Panc1 (cell line): Measurements from ENCODE around the gene RGP1. TPM values are rescaled to one million over a fixed set of nuclear protein-coding genes. Genes with fewer than 3 reads are reported as not detected.
A peak's percentile ranks its signal among the peaks of the same experiment; 100 is the strongest.

Experiments used
- ATAC-seq: fragments of 200-7000 bp; cut with Tn5 transposase; 2 replicates; pipeline ENCODE4 v1.9.1; 2020; ENCODE audit warnings: mild to moderate bottlenecking, moderate library complexity
- BruUV-seq: library from RNA; stranded (reverse); fragments of 400-500 nt; replicated peaks from 2 replicates; lab custom pipeline; 2021; lab: Mats Ljungman, UMichigan
- CTCF ChIA-PET: fragments of 300-600 bp; sonication (Branson Sonifier 250); formaldehyde crosslinking; loops from one replicate; lab custom pipeline; 2022; ENCODE audit warnings: antibody characterized with exemption; lab: Charles Lee
- POLR2A ChIA-PET: fragments of 300-600 bp; sonication (Branson Sonifier 250); formaldehyde crosslinking; loops from one replicate; lab custom pipeline; 2022; ENCODE audit warnings: antibody characterized with exemption; lab: Charles Lee
- DNase-seq: peaks from one replicate; pipeline ENCODE4 v3.0.0-alpha.2; 2010; ENCODE audit warnings: low read depth, low spot score
- H3K27ac ChIP-seq: 2 replicates; pipeline ENCODE4 v1.5.1; 2011; ENCODE audit warnings: mild to moderate bottlenecking, low read length, inconsistent platforms
- H3K27me3 ChIP-seq: fragments of 200-500 bp; sonication (Bioruptor generic); 2 replicates; pipeline ENCODE4 v1.6.0; 2014; ENCODE audit warnings: low read length, inconsistent platforms; ENCODE audit not compliant: control insufficient read depth, insufficient read depth
- H3K36me3 ChIP-seq: fragments of 200-500 bp; sonication (Bioruptor generic); 2 replicates; pipeline ENCODE4 v1.5.1; 2014; ENCODE audit warnings: inconsistent platforms, mild to moderate bottlenecking, low read length, moderate library complexity; ENCODE audit not compliant: control insufficient read depth, insufficient read depth
- H3K4me1 ChIP-seq: 2 replicates; pipeline ENCODE4 v1.5.1; 2011; ENCODE audit warnings: inconsistent platforms, mild to moderate bottlenecking, low read length, moderate library complexity; ENCODE audit not compliant: control insufficient read depth, insufficient read depth
- H3K4me3 ChIP-seq, 2 experiments: 2 replicates each; pipeline ENCODE4 v1.5.1; 2011 to 2012; ENCODE audit warnings: low read depth in 2 of 2, low read length in 2 of 2, mild to moderate bottlenecking in 2 of 2, inconsistent platforms in 1 of 2, moderate library complexity in 1 of 2
- H3K9me3 ChIP-seq: fragments of 200-500 bp; sonication (Bioruptor generic); 2 replicates; pipeline ENCODE4 v1.5.1; 2014; ENCODE audit warnings: low read depth, mild to moderate bottlenecking, inconsistent platforms, low read length, moderate library complexity; ENCODE audit not compliant: control insufficient read depth, insufficient read depth
- CTCF ChIP-seq: fragments of 450-650 bp; IDR thresholded peaks from 2 replicates; pipeline ENCODE4 v1.5.1; 2017; ENCODE audit warnings: mild to moderate bottlenecking
- POLR2AphosphoS5 ChIP-seq: IDR thresholded peaks from 2 replicates; pipeline ENCODE4 v1.6.1; 2012; ENCODE audit warnings: mild to moderate bottlenecking, low read depth, low read length, moderate library complexity
- REST ChIP-seq, 2 experiments: IDR thresholded peaks; 2 replicates each; pipeline ENCODE4 v1.6.1; 2011 to 2012; ENCODE audit warnings: low read depth in 2 of 2, control low read depth in 1 of 2, low read length in 1 of 2, mild to moderate bottlenecking in 1 of 2, moderate library complexity in 1 of 2; ENCODE audit not compliant: insufficient read depth in 1 of 2
- SIN3A ChIP-seq: IDR thresholded peaks from 2 replicates; pipeline ENCODE4 v1.6.1; 2012; ENCODE audit warnings: low read depth, mild to moderate bottlenecking, low read length, moderate library complexity, borderline replicate concordance; ENCODE audit not compliant: insufficient read depth
- TCF7L2 ChIP-seq: IDR thresholded peaks from 2 replicates; pipeline ENCODE4 v1.6.1; 2011; ENCODE audit warnings: mild to moderate bottlenecking, low read depth, low read length, inconsistent platforms
- in situ Hi-C: cut with HindIII; loops from 2 replicates; pipeline ENCODE4 v1.10.0; 2016; ENCODE audit warnings: low sequenced_read_pairs, low pct_unique_long_range_greater_than_20kb
- intact Hi-C: fragments of 100-400 bp; cut with micrococcal nuclease; formaldehyde crosslinking; loops from one replicate; pipeline ENCODE4 v1.10.0; 2022; ENCODE audit not compliant: unreplicated experiment
- total RNA-seq: library from RNA; stranded (reverse); gene quantifications from one replicate; pipeline ENCODE4 v1.2.1, GENCODE V29; 2021; ENCODE audit not compliant: unreplicated experiment

RGP1 gene
- total RNA-seq, 1 experiment from 2014 or later = 43.3 TPM

GRCh38 chr9:35771943-35772342 is 22.9 kb downstream of the RGP1 start:
- intact Hi-C loops = no loop called here
- ATAC-seq = no peak
- H3K4me1 ChIP-seq = peaks cover 8% of the 10 kb centered on the region
- H3K27me3 ChIP-seq = no peaks in the 10 kb centered on the region
- H3K9me3 ChIP-seq = no peaks in the 10 kb centered on the region
- no peak for TF ChIP-seq REST (IDR thresholded peaks at IDR 0.05; ENCODE audit: insufficient read depth in 1 of 2, low read depth in 2 of 2, low read length in 1 of 2)
- no peak for TF ChIP-seq SIN3A
- no peak for TF ChIP-seq CTCF
- no peak for TF ChIP-seq POLR2AphosphoS5
- no peak for TF ChIP-seq TCF7L2
- H3K4me3 ChIP-seq = no peak overlapping the region
- H3K27ac ChIP-seq = no peak overlapping the region
- CTCF ChIA-PET = no interaction called here
- POLR2A ChIA-PET = no interaction called here
- no peaks in the 10 kb centered on the region for H3K36me3 ChIP-seq
- in situ Hi-C loops = no loop called here
- BruUV-seq = no TSS peak
- no peak for DNase-seq

DNA sequence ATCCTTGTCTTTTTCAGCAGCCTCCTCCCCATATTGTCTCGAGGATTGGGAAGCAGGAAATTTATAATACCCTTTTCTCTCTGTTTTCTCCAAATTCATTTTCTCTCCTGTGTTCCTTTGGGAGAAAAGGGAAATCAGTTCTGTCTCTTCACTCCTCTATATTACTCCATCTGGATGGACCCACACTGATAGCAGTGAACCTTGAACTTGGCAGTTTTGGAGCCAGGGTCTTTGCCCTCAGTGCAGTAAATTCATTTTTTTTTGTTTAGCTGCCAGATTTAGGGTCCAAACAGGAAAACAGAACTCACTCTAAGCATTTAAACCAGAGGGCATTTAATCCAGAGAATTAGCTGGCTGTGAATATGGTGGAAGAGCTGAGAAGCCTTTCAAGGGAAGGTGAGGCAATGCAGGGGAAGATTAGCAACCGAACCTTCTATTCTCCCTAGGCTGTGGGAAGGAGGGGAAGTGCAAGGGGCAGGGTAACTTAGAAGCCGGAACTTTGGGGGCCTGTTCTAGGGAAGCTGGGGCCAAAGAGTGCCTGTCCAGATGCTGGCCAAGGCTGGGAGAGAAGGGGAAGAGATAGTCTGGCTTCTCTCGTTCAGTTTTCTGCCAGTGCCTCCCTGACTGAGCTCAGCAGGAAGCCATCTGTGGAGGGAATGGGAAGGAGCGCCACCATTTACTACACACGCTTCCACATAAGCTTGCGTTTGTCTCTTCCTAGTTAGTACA is 26.0 kb downstream of the RGP1 start:
- H3K4me3 ChIP-seq = no peak overlapping the region
- CTCF ChIA-PET = no interaction called here

More for the DNA sequence above, 26.0 kb downstream of the RGP1 start:
- intact Hi-C loops (no loop called here), in situ Hi-C loops (no loop called here)
- TF ChIP-seq CTCF (no peak), SIN3A (no peak), POLR2AphosphoS5 (no peak), REST (IDR thresholded peaks at IDR 0.05; ENCODE audit: insufficient read depth in 1 of 2, low read depth in 2 of 2, low read length in 1 of 2) (no peak)
- Histone ChIP-seq H3K4me1 (peaks cover 8% of the 10 kb centered on the region), H3K9me3 (no peaks in the 10 kb centered on the region), H3K36me3 (no peaks in the 10 kb centered on the region), H3K27ac (no peak overlapping the region), H3K27me3 (no peaks in the 10 kb centered on the region)
- BruUV-seq = no TSS peak
- DNase-seq = no peak
- POLR2A ChIA-PET = no interaction called here
- peak; percentile 28; the same call in 1 of the 2 replicates for ATAC-seq
